ENCODE measurements around the gene MAP3K2. TPM values are rescaled to one million over a fixed set of nuclear protein-coding genes. Genes with fewer than 3 reads are reported as not detected.

Gene MAP3K2
- total RNA-seq, 1 donor from 2014 or later = 47.7 TPM

DNA sequence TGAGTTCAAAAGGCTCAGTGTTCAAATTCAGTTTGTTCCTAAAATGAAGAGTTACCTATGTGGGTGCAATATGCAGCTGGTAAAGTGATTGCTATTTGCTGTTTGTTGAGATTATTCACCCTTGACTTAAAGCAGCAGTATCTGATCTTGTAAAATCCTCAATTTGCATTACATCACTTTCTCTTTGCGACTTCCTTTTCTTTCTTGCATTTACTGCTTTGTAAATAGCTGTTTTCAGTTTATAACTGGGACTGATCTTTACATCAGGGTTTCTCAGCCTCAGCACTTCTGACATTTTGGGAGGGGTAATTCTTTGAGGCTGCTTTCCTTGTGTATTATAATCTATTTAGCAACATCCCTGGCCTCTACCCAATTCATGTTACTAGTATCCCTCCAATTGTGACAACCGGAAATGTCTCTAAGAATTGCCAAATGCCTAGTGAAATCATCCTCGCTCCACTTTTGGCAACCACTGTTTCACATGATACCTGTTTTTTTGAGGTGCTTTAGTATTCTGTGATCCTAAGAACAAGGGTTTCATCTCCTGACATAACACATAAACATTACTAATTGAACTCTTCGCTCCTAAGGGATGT lies 81.7 kb downstream of the MAP3K2 start:
- H3K9me3 ChIP-seq = no peaks in the 10 kb centered on the region
- no peak for DNase-seq (ENCODE audit: low spot score in 2 of 2)
- H3K27ac ChIP-seq = no peak overlapping the region
- no peaks in the 10 kb centered on the region for H3K27me3 ChIP-seq
- TF ChIP-seq, protein P1, sequence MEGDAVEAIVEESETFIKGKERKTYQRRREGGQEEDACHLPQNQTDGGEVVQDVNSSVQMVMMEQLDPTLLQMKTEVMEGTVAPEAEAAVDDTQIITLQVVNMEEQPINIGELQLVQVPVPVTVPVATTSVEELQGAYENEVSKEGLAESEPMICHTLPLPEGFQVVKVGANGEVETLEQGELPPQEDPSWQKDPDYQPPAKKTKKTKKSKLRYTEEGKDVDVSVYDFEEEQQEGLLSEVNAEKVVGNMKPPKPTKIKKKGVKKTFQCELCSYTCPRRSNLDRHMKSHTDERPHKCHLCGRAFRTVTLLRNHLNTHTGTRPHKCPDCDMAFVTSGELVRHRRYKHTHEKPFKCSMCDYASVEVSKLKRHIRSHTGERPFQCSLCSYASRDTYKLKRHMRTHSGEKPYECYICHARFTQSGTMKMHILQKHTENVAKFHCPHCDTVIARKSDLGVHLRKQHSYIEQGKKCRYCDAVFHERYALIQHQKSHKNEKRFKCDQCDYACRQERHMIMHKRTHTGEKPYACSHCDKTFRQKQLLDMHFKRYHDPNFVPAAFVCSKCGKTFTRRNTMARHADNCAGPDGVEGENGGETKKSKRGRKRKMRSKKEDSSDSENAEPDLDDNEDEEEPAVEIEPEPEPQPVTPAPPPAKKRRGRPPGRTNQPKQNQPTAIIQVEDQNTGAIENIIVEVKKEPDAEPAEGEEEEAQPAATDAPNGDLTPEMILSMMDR (IDR thresholded peaks at IDR 0.05) = no peak
- H3K4me3 ChIP-seq = no peak overlapping the region
- no peaks in the 10 kb centered on the region for H3K4me1 ChIP-seq
- peaks cover 33 to 49% of the 10 kb centered on the region in 2 donors for H3K36me3 ChIP-seq
- intact Hi-C loops (cut with DNase I) = no loop called here

DNA sequence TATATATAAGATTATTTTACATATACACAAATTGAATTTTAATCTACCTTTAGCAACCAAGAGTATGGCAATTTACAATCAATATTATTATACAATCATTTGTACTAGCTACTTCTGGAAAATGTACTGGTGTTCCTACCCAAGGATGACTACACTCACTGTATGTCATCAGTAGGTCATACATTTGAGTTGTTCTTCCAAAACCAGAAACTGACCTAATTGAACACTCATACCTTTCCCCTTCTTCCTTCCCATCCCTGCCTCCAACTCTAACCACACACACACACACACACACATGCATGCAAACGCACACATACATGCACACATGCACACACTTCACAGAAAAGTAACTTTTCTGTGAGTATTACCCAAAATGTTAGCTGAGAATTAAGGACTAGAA lies 85.6 kb downstream of the MAP3K2 start:
- H3K9me3 ChIP-seq = no peaks in the 10 kb centered on the region
- H3K27ac ChIP-seq = no peak overlapping the region
- TF ChIP-seq, protein P1 (IDR thresholded peaks at IDR 0.05) = no peak
- no peak overlapping the region for H3K4me3 ChIP-seq
- no peak for DNase-seq (ENCODE audit: low spot score in 2 of 2)
- intact Hi-C loops (cut with DNase I) = no loop called here
- H3K27me3 ChIP-seq = no peaks in the 10 kb centered on the region
- no peaks in the 10 kb centered on the region for H3K4me1 ChIP-seq
- H3K36me3 ChIP-seq = peaks cover 11 to 21% of the 10 kb centered on the region in 2 donors

DNA sequence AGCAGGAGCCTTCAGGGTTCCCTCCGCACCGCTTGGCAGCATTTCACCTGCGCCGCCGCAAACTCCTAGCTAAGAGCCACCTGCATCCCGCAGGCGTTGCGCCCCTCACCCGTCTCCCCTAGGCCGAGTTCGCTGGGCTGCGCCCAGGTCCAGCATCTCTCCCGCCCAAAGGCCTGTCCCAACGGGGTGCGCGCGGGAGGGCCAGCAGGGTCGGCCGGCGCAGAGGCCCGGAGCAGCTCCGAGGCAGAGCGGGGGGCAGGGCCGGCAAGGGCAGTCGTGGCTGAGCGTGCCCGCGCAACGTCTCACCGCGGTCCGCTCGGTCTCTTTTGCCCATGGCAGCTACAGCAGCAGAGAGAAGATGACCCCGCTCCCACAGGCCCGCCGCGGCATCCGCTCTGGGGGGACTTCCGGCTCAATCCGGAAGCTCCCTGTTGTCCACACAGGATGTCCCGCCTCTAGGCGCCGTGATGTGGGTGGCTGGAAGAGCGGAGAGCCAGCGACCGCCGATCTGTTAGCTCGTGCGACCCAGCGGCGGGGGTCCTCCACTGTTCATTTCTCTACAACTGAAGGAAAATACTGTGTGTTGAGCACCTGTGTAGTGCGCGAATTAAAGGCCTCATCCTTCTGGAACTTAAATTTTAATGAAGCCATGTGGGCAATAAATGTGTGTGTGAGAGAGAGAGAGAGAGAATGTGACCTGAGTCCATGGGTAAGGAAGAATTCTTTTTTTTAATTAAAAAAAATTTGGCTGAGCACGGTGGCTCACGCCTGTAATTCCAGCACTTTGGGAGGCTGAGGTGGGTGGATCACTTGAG lies 93.8 kb downstream of the MAP3K2 start, which contains the start of gene ERCC3:
Gene ERCC3, minus strand, starts transcription at position 397 of the 815 bp plus-strand sequence. Its CDS starts 63 bp downstream, at position 334.
- Histone ChIP-seq H3K4me3 (peak within 1 kb of the TSS; percentile 83 to 91), H3K27me3 (no peaks in the 10 kb centered on the region), H3K27ac (peak within 1 kb of the TSS; percentile 79 to 80), H3K9me3 (no peaks in the 10 kb centered on the region), H3K4me1 (peaks cover 5 to 10% of the 10 kb centered on the region in 2 donors), H3K36me3 (peaks cover 14 to 39% of the 10 kb centered on the region in 2 donors)
- intact Hi-C loops (cut with DNase I) = loop anchor here (10.0 kb wide), 1 partner anchor 229 kb away; no protein-coding TSS in a partner anchor
- peak in 1 of 2 donors; percentile 90 for DNase-seq (ENCODE audit: low spot score in 2 of 2)
- TF ChIP-seq, protein P1 (IDR thresholded peaks at IDR 0.05) = no peak

DNA sequence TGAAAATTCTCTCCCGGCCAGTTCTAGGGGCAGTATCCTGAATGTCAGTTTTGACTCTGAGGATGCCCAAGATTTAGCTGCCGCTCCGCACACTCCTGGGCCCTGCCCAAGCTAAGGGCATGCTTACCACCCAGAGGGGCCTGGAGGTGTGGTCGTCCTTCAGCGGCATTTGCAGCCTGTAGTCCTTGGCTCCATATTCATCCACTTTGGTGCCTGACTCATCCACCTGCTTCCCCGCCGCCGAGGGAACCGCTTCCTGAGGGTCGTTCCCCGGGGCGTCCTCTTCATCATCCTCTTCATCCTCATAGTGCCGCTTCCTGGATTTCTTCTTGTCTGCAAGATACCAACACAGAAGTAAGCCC lies 94.4 kb downstream of the MAP3K2 start:
- intact Hi-C loops (cut with DNase I) = loop anchor here (10.0 kb wide), 1 partner anchor 229 kb away; no protein-coding TSS in a partner anchor
- TF ChIP-seq, protein P1 (IDR thresholded peaks at IDR 0.05) = no peak
- Histone ChIP-seq H3K9me3 (no peaks in the 10 kb centered on the region), H3K4me1 (peaks cover 5 to 10% of the 10 kb centered on the region in 2 donors), H3K36me3 (peaks cover 20 to 45% of the 10 kb centered on the region in 2 donors), H3K4me3 (peak overlapping the region; percentile 83 to 91), H3K27ac (peak overlapping the region; percentile 79 to 80), H3K27me3 (no peaks in the 10 kb centered on the region)
- DNase-seq (ENCODE audit: low spot score in 2 of 2) = no peak

DNA sequence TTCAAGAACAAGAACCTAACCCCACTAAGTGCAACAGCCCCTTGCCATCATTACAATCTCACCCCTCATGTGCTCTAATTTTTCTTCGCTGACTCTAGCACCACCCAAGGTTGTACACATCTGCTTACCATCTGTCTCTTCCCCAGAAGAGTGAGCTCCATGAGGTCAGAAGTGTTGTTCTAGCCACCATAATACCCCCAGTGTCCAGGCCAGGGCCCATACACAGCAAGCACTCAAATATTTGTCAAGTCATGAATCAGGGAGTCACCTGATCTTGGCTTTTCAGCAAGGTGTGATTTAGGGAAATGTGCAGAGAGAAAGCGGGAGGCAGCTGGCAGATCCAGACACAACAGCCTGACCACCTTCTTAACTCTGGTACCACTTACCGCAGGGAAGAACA lies 99.5 kb downstream of the MAP3K2 start:
- H3K27ac ChIP-seq = no peak overlapping the region
- no peaks in the 10 kb centered on the region for H3K9me3 ChIP-seq
- no peaks in the 10 kb centered on the region for H3K27me3 ChIP-seq
- TF ChIP-seq, protein P1 (IDR thresholded peaks at IDR 0.05) = no peak
- intact Hi-C loops (cut with DNase I) = no loop called here
- H3K4me3 ChIP-seq = no peak overlapping the region
- no peak for DNase-seq (ENCODE audit: low spot score in 2 of 2)
- H3K4me1 ChIP-seq = peaks cover 0 to 4% of the 10 kb centered on the region in 2 donors
- H3K36me3 ChIP-seq = peaks cover 67 to 95% of the 10 kb centered on the region in 2 donors

Measured in ascending aorta (tissue), 2 donors.